Mesenteric fat pad (tissue), 1 donor: ENCODE results near the gene RPL10. TPM values are rescaled to one million over a fixed set of nuclear protein-coding genes. Genes with fewer than 3 reads are reported as not detected.
"Not testable (repeated sequence)": the region's sequence is repeated elsewhere in the genome, so short reads cannot be mapped to it uniquely, and the experiment has no call there.

Experiments
- DNase-seq: peaks from one replicate; pipeline ENCODE4 v3.0.0-alpha.2; 2020; ENCODE audit warnings: low spot score
- total RNA-seq: library from RNA; stranded (reverse); fragmentation: NEBNext Ultra II Directional; extraction: Animal tissue kit (Norgen Biotek cat#: 25700); gene quantifications from one replicate; pipeline ENCODE4 v1.2.1, GENCODE V29; 2021
- donor health status: DM: yes; HTN: yes; CAD: no.

RPL10 gene
- total RNA-seq, 1 donor from 2014 or later, result 2,424 TPM

GRCh38 chrX:154375156-154375504 is 23.0 kb upstream of the RPL10 start:
- DNase-seq, result no peak

- no peak for DNase-seq
Measured at GRCh38 chrX:154376774-154377173, 21.4 kb upstream of the RPL10 start.

DNA sequence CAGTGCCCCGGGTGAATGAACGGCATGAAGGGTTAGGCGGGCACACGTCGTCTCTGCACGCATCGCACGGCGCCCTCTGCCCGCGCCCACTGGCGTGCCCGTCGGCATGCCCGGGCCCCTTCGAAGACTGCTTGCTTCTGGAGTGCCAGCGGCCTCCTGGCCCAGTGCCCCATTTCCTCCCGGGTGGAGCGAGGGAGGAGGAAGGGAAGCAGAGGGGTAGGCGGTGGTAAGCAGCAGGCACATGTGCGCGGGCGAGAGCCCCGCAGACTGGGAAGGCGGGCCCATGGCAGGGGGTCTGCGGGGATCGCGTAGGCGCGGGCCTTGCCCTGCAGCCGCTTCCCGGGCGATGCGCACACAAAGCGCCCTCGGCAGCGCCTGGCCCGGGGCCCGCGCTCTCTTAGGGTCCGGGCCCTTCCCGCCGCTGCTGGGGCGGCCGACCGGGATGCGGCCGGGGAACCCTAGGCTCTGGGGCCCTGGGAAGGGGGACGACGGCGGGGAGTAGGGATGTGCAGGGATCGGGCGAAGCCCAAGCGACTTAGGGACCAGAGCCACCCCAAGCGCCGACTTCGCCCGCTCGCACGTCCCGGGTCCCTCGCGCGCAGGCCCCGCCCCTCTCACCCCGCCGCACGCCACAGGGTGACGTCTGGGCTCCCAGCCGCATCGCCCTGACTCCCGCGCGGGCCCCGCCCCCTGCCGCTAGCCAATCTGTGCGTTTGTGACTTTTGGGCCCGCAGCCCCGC is 19.9 kb upstream of the RPL10 start:
- no peak for DNase-seq

- DNase-seq, result peak; percentile 97
Measured at GRCh38 chrX:154378799-154379568, 19.2 kb upstream of the RPL10 start, which contains the start of gene EMD. EMD (plus strand) TSS chrX:154379295; CDS start chrX:154379485, 190 bp downstream.

- DNase-seq, result no peak
Measured at GRCh38 chrX:154379569-154379951, 18.6 kb upstream of the RPL10 start.

DNA sequence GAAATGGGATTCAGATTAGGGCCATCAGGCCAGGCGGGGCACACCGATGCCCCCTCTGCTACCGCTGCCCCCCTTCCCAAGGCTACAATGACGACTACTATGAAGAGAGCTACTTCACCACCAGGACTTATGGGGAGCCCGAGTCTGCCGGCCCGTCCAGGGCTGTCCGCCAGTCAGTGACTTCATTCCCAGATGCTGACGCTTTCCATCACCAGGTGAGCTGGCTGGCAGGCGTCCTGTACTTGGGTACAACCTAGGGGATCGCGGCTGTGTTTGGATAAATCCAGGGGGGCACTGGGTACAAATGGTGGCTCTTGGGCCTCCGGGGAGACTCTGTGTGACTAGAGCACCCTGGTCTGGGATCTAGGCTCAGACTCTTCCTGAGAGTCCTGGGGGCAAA is 18.0 kb upstream of the RPL10 start:
- DNase-seq, result no peak

DNA sequence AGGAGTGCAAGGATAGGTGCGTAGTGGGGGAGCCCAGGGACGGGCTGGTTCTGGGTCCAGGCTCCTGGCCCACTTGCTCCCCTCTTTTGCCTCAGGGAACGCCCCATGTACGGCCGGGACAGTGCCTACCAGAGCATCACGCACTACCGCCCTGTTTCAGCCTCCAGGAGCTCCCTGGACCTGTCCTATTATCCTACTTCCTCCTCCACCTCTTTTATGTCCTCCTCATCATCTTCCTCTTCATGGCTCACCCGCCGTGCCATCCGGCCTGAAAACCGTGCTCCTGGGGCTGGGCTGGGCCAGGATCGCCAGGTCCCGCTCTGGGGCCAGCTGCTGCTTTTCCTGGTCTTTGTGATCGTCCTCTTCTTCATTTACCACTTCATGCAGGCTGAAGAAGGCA is 17.4 kb upstream of the RPL10 start:
- no peak for DNase-seq

DNA sequence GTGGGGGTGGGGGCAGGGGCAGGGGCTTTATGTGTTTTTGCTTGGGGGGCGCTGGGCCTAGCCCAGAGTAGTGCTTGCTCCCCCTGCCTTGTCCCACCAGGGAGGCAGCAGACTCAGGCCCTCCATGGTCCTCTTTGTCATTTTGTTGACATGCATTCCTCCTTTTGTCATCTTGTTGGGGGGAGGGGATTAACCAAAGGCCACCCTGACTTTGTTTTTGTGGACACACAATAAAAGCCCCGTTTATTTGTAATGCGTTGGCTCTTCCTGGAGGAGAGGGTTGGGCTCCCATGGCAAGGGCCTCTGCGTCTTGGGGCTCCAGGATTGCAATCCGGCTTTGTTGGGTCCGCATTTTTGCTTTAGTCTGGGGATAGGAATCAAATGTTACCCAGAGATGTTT is 16.9 kb upstream of the RPL10 start:
- DNase-seq, result no peak

DNA sequence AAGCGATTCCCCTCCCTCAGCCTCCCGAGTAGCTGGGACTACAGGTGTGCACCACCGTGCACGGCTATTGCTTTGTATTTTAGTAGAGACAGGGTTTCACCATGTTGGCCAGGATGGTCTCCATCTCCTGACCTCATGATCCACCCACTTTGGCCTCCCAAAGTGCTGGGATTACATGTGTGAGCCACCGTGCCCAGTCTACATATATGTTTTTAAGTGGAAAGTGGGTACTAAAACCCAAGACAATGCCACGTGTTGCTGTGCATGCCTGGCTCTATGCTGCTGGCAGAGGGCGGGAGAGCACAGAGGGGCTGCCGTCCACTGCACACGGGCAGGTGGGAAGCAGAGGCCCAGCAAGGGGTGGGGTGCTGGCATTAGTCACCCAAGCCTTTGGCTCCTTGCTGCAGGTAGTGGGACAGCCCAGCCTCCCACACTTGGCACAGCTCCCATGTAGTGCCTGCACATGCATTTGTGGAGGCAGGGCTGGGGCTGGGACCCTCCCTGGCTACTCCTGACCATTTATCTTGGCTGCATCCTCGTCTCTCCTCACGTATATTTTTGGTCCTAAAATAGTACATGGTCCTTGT is 15.6 kb upstream of the RPL10 start:
- no peak for DNase-seq

GRCh38 chrX:154383359-154384283 is 14.6 kb upstream of the RPL10 start:
- no peak for DNase-seq

GRCh38 chrX:154384284-154384892 is 13.8 kb upstream of the RPL10 start:
- no peak for DNase-seq

DNA sequence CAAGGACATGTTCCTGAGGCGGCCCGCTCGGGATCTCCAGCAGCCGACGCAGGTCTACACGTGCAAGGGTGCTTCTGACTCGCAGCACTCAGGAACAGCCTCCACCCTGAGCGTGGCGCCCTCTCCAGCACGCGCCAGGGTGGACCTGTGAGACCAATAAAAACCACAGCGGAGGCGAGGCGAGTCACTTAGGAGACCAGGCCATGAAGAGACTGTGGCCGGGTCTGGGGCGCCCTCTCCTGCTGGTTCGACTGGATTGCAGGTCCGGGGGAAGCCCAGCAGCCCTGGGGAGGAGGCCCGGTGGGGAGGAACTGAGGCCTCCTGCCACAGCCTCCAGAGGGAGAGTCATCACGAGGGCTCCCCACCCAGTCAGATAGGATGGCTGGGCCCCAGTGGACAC is 10.1 kb upstream of the RPL10 start:
- DNase-seq, result not testable (repeated sequence)

- DNase-seq, result not testable (repeated sequence)
Measured at GRCh38 chrX:154388649-154389048, 9.5 kb upstream of the RPL10 start.

DNA sequence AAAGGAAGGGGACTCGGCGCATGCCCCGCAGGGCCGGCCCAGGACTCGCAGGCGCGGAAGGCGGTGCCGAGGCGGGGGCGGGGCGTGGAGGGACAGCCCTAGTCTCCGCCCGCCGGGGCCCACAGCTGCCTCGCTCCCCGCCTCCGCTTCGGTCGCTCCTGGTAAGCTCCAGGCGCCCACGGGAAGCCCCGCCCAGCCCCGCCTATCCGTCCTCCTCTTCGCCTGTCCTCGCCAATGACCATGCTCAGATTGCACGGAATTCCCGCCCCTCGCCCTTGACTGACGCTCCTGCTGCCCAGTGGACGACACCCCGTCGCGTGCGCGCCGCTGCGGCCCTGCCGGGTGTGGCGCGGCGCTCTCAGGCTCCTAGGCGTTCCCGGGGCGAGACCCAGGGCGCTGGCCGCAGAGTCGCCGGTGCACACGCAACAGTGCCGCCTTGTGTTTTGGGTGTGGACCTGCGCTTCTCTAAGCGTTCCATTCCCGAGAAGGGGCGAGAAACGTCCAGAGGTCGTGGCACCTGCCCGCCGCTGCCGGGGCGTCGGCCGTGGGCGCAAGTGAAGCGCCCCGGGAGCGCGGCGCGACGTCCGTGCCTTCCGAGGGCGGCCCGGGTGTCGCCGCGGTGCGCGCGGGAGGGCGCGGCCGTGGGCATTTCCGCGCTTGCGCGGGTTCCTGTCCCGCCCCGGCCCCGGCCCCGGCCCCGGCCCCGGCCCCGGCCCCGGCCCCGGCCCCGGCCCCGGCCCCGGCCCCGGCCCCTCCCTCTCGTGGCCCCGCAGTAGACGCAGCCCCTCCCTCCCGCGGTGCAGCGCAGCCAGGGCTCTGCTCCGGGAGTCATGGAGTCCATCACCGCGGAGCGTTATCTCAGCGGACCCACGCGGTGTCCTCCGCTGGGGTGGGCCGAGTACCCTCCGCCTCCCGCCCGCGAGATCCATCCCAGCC is 8.1 kb upstream of the RPL10 start:
- not testable (repeated sequence) for DNase-seq

GRCh38 chrX:154396363-154396762 is 1.8 kb upstream of the RPL10 start:
- not testable (repeated sequence) for DNase-seq

GRCh38 chrX:154396973-154397887 is 947 bp upstream of the RPL10 start:
- no peak for DNase-seq

DNA sequence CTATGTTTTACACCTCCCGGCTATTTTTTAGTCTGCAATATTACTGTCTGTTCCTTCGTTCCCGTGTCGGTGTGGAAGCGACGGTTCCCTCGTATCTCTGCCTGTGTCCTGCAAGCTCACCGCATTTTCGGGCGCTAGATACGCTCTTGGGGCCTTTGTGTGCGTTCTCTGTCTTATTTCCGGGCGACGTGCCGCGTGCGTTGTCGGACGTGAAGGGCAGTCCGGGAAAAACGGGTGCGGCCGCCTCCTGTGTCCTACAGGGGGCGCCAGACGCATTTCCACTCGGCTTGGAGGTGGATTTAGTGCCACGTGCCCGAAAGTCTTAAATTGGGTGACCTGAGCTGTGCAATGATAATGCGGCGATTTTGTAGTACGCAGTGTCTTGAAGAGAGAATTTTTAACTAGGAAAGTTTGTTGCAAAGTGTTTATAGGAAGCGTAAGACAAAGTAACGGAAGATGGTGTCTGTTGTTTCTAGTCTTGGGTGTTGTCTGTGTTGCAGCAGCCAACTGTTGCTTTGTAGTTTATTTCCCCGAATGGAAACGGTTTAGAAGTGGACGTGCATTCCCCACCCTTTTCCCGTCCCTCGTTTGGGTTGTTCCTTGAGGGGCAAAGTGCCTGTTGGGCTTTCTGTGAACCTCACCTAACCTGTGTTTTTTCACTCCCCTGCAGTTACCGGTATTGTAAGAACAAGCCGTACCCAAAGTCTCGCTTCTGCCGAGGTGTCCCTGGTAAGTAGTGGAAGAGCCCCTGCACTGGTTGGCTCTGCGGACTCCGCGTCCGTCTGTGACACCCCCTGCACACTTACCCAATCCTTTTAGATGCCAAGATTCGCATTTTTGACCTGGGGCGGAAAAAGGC is 720 bp downstream of the RPL10 start:
- DNase-seq, result peak; percentile 94
